OCI-LY1 (cell line): ENCODE data around the gene METTL27.

Experiments
- H2AFZ ChIP-seq: fragments of 200-600 bp; sonication (generic), shearing (Covaris generic); 2 replicates; pipeline ENCODE4 v1.6.0; 2014; ENCODE audit warnings: antibody characterized with exemption, mild to moderate bottlenecking, low read length
- H3F3A ChIP-seq: fragments of 200-600 bp; sonication (generic), shearing (Covaris generic); 2 replicates; pipeline ENCODE4 v1.6.0; 2014; ENCODE audit warnings: mild to moderate bottlenecking, antibody characterized with exemption, low read length, moderate library complexity; ENCODE audit not compliant: insufficient read depth
- H3K27ac ChIP-seq: fragments of 200-600 bp; sonication (generic); 2 replicates; pipeline ENCODE4 v1.5.1; 2014; ENCODE audit warnings: low read length, mixed run types, mild to moderate bottlenecking, low read depth; ENCODE audit not compliant: poor library complexity, severe bottlenecking
- H3K27me3 ChIP-seq: fragments of 200-600 bp; sonication (generic); 2 replicates; pipeline ENCODE4 v1.6.0; 2014; ENCODE audit warnings: antibody characterized with exemption, mild to moderate bottlenecking, low read length, moderate library complexity; ENCODE audit not compliant: insufficient read depth
- H3K36me3 ChIP-seq: fragments of 200-600 bp; sonication (generic); 2 replicates; pipeline ENCODE4 v1.6.1; 2014; ENCODE audit warnings: mild to moderate bottlenecking, antibody characterized with exemption, low read length, moderate library complexity, mixed read lengths; ENCODE audit not compliant: insufficient read depth
- H3K4me1 ChIP-seq: fragments of 200-600 bp; sonication (generic); 2 replicates; pipeline ENCODE4 v1.5.1; 2014; ENCODE audit warnings: mild to moderate bottlenecking, low read length, moderate library complexity; ENCODE audit not compliant: insufficient read depth, severe bottlenecking
- H3K4me2 ChIP-seq: fragments of 200-600 bp; sonication (generic), shearing (Covaris generic); 2 replicates; pipeline ENCODE4 v1.6.1; 2014; ENCODE audit warnings: low read length
- H3K4me3 ChIP-seq: fragments of 200-600 bp; sonication (generic); 2 replicates; pipeline ENCODE4 v1.5.1; 2014; ENCODE audit warnings: low read length, low read depth, mild to moderate bottlenecking, mixed read lengths; ENCODE audit not compliant: poor library complexity, severe bottlenecking
- H3K79me2 ChIP-seq: fragments of 200-600 bp; shearing (Covaris generic); 2 replicates; pipeline ENCODE4 v1.6.1; 2016; ENCODE audit warnings: mixed run types, low read length, mixed read lengths; ENCODE audit not compliant: insufficient read depth
- H3K9ac ChIP-seq: fragments of 200-600 bp; sonication (generic), shearing (Covaris generic); 2 replicates; pipeline ENCODE4 v1.6.1; 2014; ENCODE audit warnings: mild to moderate bottlenecking, low read length, mixed read lengths
- H3K9me2 ChIP-seq: fragments of 200-600 bp; sonication (generic), shearing (Covaris generic); 2 replicates; pipeline ENCODE4 v1.6.1; 2014; ENCODE audit warnings: low read depth, mild to moderate bottlenecking, low read length, mixed read lengths
- H3K9me3 ChIP-seq: fragments of 200-600 bp; shearing (Covaris generic); 2 replicates; pipeline ENCODE4 v1.6.1; 2014; ENCODE audit warnings: low read length, mixed read lengths
- H4K20me1 ChIP-seq: fragments of 200-600 bp; sonication (generic), shearing (Covaris generic); 2 replicates; pipeline ENCODE4 v1.6.0; 2016; ENCODE audit warnings: mild to moderate bottlenecking, low read length; ENCODE audit not compliant: insufficient read depth
- CTCF ChIP-seq: fragments of 200-600 bp; sonication (generic), shearing (Covaris generic); IDR thresholded peaks from 2 replicates; pipeline ENCODE4 v1.5.1; 2017; ENCODE audit warnings: mild to moderate bottlenecking, antibody characterized with exemption, low read length, moderate library complexity, mixed read lengths
- EZH2 ChIP-seq: fragments of 200-600 bp; sonication (generic), shearing (Covaris generic); IDR thresholded peaks from 2 replicates; pipeline ENCODE4 v1.8.0; 2017; ENCODE audit warnings: borderline replicate concordance, mixed run types, mild to moderate bottlenecking, antibody characterized with exemption, low read length, moderate library complexity, mixed read lengths

The METTL27 gene

GRCh38 chr7:73824986-73825385 lies 17.3 kb downstream of the METTL27 start:
- H3F3A ChIP-seq = no peaks in the 10 kb centered on the region
- no peak overlapping the region for H3K9ac ChIP-seq
- H3K4me2 ChIP-seq = no peak overlapping the region
- no peaks in the 10 kb centered on the region for H3K9me3 ChIP-seq
- H3K27ac ChIP-seq = no peak overlapping the region
- no peaks in the 10 kb centered on the region for H3K79me2 ChIP-seq
- no peaks in the 10 kb centered on the region for H4K20me1 ChIP-seq
- H3K4me1 ChIP-seq = no peaks in the 10 kb centered on the region
- H3K9me2 ChIP-seq = no peaks in the 10 kb centered on the region
- peaks cover 4% of the 10 kb centered on the region; the same call in 1 of the 2 replicates for H3K27me3 ChIP-seq
- TF ChIP-seq CTCF = no peak
- no peak for TF ChIP-seq EZH2
- H3K4me3 ChIP-seq = no peak overlapping the region
- no peaks in the 10 kb centered on the region for H3K36me3 ChIP-seq
- no peak overlapping the region for H2AFZ ChIP-seq

- Histone ChIP-seq H3K9me2 (no peaks in the 10 kb centered on the region), H3K9ac (no peak overlapping the region), H2AFZ (no peak overlapping the region), H3K27me3 (peaks cover 4% of the 10 kb centered on the region; the same call in 1 of the 2 replicates), H3K4me3 (no peak overlapping the region), H4K20me1 (no peaks in the 10 kb centered on the region), H3K36me3 (no peaks in the 10 kb centered on the region), H3K4me1 (no peaks in the 10 kb centered on the region), H3F3A (no peaks in the 10 kb centered on the region), H3K9me3 (peaks cover 3% of the 10 kb centered on the region; the same call in 1 of the 2 replicates), H3K79me2 (no peaks in the 10 kb centered on the region), H3K27ac (no peak overlapping the region), H3K4me2 (no peak overlapping the region)
- TF ChIP-seq CTCF (no peak), EZH2 (no peak)
Observed at GRCh38 chr7:73823873-73824592, 18.3 kb downstream of the METTL27 start.

- H4K20me1 ChIP-seq = no peaks in the 10 kb centered on the region
- H3K27me3 ChIP-seq = peaks cover 4% of the 10 kb centered on the region; the same call in 1 of the 2 replicates
- no peak overlapping the region for H3K4me3 ChIP-seq
- H3K36me3 ChIP-seq = no peaks in the 10 kb centered on the region
- no peak overlapping the region for H3K27ac ChIP-seq
- H3K4me2 ChIP-seq = no peak overlapping the region
- no peaks in the 10 kb centered on the region for H3K79me2 ChIP-seq
- H2AFZ ChIP-seq = no peak overlapping the region
- TF ChIP-seq EZH2 (no peak), CTCF (no peak)
- peaks cover 3% of the 10 kb centered on the region; the same call in 1 of the 2 replicates for H3K9me3 ChIP-seq
- H3K9me2 ChIP-seq = no peaks in the 10 kb centered on the region
- no peak overlapping the region for H3K9ac ChIP-seq
- H3F3A ChIP-seq = no peaks in the 10 kb centered on the region
- no peaks in the 10 kb centered on the region for H3K4me1 ChIP-seq
Observed at GRCh38 chr7:73823257-73823656, 19.1 kb downstream of the METTL27 start.
